ENCODE results near the gene COL4A2.

DNA sequence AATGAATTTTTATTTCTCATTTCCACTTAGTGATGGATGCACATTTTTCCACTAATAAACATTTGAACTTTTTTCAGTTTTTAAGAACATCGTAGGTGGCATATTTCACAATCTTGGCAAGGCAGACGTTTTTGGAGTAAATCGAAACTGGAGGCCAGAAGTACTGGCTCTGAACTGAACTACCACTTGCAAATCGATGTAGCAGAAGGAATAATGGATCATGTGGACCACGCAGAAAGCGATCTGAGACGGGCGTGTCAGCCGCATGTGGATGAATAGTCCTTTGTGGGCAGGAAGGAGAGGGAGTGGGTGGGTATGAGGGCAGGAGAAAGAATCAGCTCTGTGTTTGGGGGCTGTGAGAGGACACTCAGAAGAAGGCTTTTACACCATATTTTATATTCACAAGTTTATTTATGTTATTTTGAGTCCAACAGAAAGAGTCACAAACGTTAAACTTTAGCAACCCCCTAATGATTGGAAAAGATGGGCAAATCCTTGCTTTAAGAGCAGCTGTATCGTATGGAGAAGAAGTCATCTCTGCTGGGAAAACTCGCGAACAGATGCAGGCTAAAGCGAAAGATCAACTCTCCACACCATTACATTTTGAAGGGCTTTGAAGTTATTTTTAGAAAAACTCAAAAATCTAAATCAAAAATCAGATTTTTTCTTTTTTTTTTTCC lies 90.5 kb downstream of the COL4A2 start:
- TF ChIP-seq PHF8 (IDR thresholded peaks at IDR 0.05; ENCODE audit: borderline replicate concordance, low read depth) (no peak), EP300 (IDR thresholded peaks at IDR 0.05) (no peak), RCOR1 (IDR thresholded peaks at IDR 0.05; ENCODE audit: low read depth, low read length) (no peak), MYC (IDR thresholded peaks at IDR 0.05; ENCODE audit: borderline replicate concordance, low read length) (no peak), JUN (IDR thresholded peaks at IDR 0.05) (no peak), RAD21 (conservative IDR thresholded peaks at IDR 0.05 in 1 of 2, IDR thresholded peaks at IDR 0.05 in 1 of 2) (no peak)
- TF ChIP-seq, protein P1, sequence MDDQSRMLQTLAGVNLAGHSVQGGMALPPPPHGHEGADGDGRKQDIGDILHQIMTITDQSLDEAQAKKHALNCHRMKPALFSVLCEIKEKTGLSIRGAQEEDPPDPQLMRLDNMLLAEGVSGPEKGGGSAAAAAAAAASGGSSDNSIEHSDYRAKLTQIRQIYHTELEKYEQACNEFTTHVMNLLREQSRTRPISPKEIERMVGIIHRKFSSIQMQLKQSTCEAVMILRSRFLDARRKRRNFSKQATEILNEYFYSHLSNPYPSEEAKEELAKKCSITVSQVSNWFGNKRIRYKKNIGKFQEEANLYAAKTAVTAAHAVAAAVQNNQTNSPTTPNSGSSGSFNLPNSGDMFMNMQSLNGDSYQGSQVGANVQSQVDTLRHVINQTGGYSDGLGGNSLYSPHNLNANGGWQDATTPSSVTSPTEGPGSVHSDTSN (IDR thresholded peaks at IDR 0.05), result no peak
- TF ChIP-seq, protein P2, sequence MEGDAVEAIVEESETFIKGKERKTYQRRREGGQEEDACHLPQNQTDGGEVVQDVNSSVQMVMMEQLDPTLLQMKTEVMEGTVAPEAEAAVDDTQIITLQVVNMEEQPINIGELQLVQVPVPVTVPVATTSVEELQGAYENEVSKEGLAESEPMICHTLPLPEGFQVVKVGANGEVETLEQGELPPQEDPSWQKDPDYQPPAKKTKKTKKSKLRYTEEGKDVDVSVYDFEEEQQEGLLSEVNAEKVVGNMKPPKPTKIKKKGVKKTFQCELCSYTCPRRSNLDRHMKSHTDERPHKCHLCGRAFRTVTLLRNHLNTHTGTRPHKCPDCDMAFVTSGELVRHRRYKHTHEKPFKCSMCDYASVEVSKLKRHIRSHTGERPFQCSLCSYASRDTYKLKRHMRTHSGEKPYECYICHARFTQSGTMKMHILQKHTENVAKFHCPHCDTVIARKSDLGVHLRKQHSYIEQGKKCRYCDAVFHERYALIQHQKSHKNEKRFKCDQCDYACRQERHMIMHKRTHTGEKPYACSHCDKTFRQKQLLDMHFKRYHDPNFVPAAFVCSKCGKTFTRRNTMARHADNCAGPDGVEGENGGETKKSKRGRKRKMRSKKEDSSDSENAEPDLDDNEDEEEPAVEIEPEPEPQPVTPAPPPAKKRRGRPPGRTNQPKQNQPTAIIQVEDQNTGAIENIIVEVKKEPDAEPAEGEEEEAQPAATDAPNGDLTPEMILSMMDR (IDR thresholded peaks at IDR 0.05), result no peak
- TF ChIP-seq, protein P3, sequence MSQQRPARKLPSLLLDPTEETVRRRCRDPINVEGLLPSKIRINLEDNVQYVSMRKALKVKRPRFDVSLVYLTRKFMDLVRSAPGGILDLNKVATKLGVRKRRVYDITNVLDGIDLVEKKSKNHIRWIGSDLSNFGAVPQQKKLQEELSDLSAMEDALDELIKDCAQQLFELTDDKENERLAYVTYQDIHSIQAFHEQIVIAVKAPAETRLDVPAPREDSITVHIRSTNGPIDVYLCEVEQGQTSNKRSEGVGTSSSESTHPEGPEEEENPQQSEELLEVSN (IDR thresholded peaks at IDR 0.05; ENCODE audit: borderline replicate concordance, low read depth), result no peak
- TF ChIP-seq, protein P4, sequence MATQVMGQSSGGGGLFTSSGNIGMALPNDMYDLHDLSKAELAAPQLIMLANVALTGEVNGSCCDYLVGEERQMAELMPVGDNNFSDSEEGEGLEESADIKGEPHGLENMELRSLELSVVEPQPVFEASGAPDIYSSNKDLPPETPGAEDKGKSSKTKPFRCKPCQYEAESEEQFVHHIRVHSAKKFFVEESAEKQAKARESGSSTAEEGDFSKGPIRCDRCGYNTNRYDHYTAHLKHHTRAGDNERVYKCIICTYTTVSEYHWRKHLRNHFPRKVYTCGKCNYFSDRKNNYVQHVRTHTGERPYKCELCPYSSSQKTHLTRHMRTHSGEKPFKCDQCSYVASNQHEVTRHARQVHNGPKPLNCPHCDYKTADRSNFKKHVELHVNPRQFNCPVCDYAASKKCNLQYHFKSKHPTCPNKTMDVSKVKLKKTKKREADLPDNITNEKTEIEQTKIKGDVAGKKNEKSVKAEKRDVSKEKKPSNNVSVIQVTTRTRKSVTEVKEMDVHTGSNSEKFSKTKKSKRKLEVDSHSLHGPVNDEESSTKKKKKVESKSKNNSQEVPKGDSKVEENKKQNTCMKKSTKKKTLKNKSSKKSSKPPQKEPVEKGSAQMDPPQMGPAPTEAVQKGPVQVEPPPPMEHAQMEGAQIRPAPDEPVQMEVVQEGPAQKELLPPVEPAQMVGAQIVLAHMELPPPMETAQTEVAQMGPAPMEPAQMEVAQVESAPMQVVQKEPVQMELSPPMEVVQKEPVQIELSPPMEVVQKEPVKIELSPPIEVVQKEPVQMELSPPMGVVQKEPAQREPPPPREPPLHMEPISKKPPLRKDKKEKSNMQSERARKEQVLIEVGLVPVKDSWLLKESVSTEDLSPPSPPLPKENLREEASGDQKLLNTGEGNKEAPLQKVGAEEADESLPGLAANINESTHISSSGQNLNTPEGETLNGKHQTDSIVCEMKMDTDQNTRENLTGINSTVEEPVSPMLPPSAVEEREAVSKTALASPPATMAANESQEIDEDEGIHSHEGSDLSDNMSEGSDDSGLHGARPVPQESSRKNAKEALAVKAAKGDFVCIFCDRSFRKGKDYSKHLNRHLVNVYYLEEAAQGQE (IDR thresholded peaks at IDR 0.05), result no peak
